K562 (cell line): ENCODE data around the gene ATP13A5. TPM values are rescaled to one million over a fixed set of nuclear protein-coding genes. Genes with fewer than 3 reads are reported as not detected.

Source experiments
- ATAC-seq: fragments of 200-7000 bp; cut with Tn5 transposase; 3 replicates; pipeline ENCODE4 v1.9.1; 2020; ENCODE audit warnings: moderate library complexity
- BruUV-seq: library from RNA; stranded (reverse); fragments of 400-500 nt; replicated peaks from 2 replicates; lab custom pipeline; 2021; lab: Mats Ljungman, UMichigan
- CTCF ChIA-PET: fragments of 300-600 bp; formaldehyde crosslinking; extraction: SDS; loops from one replicate; lab custom pipeline; 2021; ENCODE audit warnings: low intra/inter-chr PET ratio; lab: Yijun Ruan, JAX
- POLR2A ChIA-PET: fragments of 300-600, 350-650 bp; sonication (Branson Sonifier 250); formaldehyde crosslinking; extraction: SDS; loops from one replicate; lab custom pipeline; 2021; ENCODE audit warnings: antibody characterized with exemption, inconsistent platforms; lab: Yijun Ruan, JAX
- DNase-seq, 4 experiments: peaks; one replicate each; pipeline versions ENCODE4 v3.0.0 to v3.0.0-alpha.2; 2011 to 2018; ENCODE audit warnings: low spot score in 3 of 4, mixed read lengths in 3 of 4; ENCODE audit errors: extremely low read depth in 1 of 4
- FAIRE-seq: peaks from 2 replicates; lab custom pipeline; 2011; peaks lifted over from hg19 to GRCh38; lab: Jason Lieb, UNC
- H2AFZ ChIP-seq: 2 replicates; pipeline ENCODE4 v1.6.0; 2011; ENCODE audit warnings: low read depth, low read length, control low read depth, inconsistent platforms
- H3K27ac ChIP-seq: fragments of 200-600 bp; 3 replicates; pipeline ENCODE4 v1.8.0; 2011; ENCODE audit warnings: low read depth, mild to moderate bottlenecking, control low read depth, inconsistent platforms, low read length, moderate library complexity, mixed read lengths; ENCODE audit errors: extremely low read depth
- H3K27me3 ChIP-seq, 2 experiments: fragments of 300-600 bp in 1 of 2; 2 replicates in 1 of 2; 3 replicates in 1 of 2; pipeline versions ENCODE4 v1.6.0 to v1.8.0; 2011; ENCODE audit warnings: inconsistent platforms in 2 of 2, low read length in 2 of 2, mild to moderate bottlenecking in 1 of 2, mixed read lengths in 1 of 2, moderate library complexity in 1 of 2; ENCODE audit not compliant: control insufficient read depth in 2 of 2, insufficient read depth in 2 of 2
- H3K36me3 ChIP-seq: fragments of 300-600 bp; 3 replicates; pipeline ENCODE4 v1.8.0; 2011; ENCODE audit warnings: mild to moderate bottlenecking, low read length, inconsistent platforms; ENCODE audit not compliant: control insufficient read depth, insufficient read depth
- H3K4me1 ChIP-seq, 2 experiments: fragments of 200-600 bp in 1 of 2; replicated peaks in 1 of 2; 2 replicates in 1 of 2; 3 replicates in 1 of 2; pipeline versions ENCODE4 v1.5.1 to v1.8.0; 2011; ENCODE audit warnings: inconsistent platforms in 2 of 2, low read length in 2 of 2, mild to moderate bottlenecking in 1 of 2, mixed read lengths in 1 of 2, moderate library complexity in 1 of 2; ENCODE audit not compliant: control insufficient read depth in 2 of 2, insufficient read depth in 2 of 2
- H3K4me2 ChIP-seq: 2 replicates; pipeline ENCODE4 v1.6.1; 2011; ENCODE audit warnings: low read length, control low read depth, inconsistent platforms, mixed read lengths; ENCODE audit not compliant: insufficient read depth
- H3K4me3 ChIP-seq: fragments of 200-600 bp; sonication (generic), shearing (Covaris generic); 2 replicates; pipeline ENCODE4 v1.5.1; 2016; ENCODE audit warnings: control low read depth, inconsistent platforms
- H3K79me2 ChIP-seq: fragments of 200-600 bp; 3 replicates; pipeline ENCODE4 v1.8.0; 2011; ENCODE audit warnings: low read length, inconsistent platforms; ENCODE audit not compliant: control insufficient read depth, insufficient read depth
- H3K9ac ChIP-seq, 2 experiments: 2 replicates each; pipeline versions ENCODE4 v1.6.0 to v1.6.1; 2011; ENCODE audit warnings: low read depth in 2 of 2, low read length in 2 of 2, control low read depth in 1 of 2, inconsistent platforms in 1 of 2, mild to moderate bottlenecking in 1 of 2, mixed read lengths in 1 of 2; ENCODE audit not compliant: insufficient read depth in 1 of 2
- H3K9me1 ChIP-seq: one replicate; pipeline ENCODE4 v1.6.0; 2011; ENCODE audit warnings: inconsistent platforms, mild to moderate bottlenecking, low read length, moderate library complexity; ENCODE audit not compliant: control insufficient read depth, insufficient read depth
- H3K9me3 ChIP-seq: replicated peaks from 2 replicates; pipeline ENCODE4 v1.5.1; 2011; ENCODE audit warnings: low read depth, low read length, inconsistent platforms; ENCODE audit not compliant: control insufficient read depth, insufficient read depth
- H4K20me1 ChIP-seq: replicated peaks from 2 replicates; pipeline ENCODE4 v1.6.1; 2011; ENCODE audit warnings: low read length, inconsistent platforms, mixed read lengths; ENCODE audit not compliant: control insufficient read depth, insufficient read depth
- CHAMP1 ChIP-seq: fragments of 450-650 bp; IDR thresholded peaks from 2 replicates; pipeline ENCODE4 v1.6.1; 2016; ENCODE audit warnings: mild to moderate bottlenecking
- ERF ChIP-seq: fragments of 450-650 bp; formaldehyde crosslinking; IDR thresholded peaks from 2 replicates; pipeline ENCODE4 v1.4.0; 2020; ENCODE audit warnings: mild to moderate bottlenecking, mixed read lengths
- in situ Hi-C: fragments of 300-500 bp; cut with MboI; formaldehyde crosslinking; loops from 4 replicates; pipeline ENCODE4 v1.15.0; 2018; ENCODE audit warnings: inconsistent platforms, mixed read lengths
- intact Hi-C: fragments of 100-400 bp; cut with micrococcal nuclease; formaldehyde crosslinking; loops from 2 replicates; pipeline ENCODE4 v1.14.2; 2022
- polyA plus RNA-seq, 8 experiments: library from polyadenylated mRNA; depleted of rRNA in 4 of 8; stranded (reverse) in 5 of 8; unstranded in 3 of 8; fragments of >200 nt; fragmentation: Nextera tagmentation in 2 of 8; fragmentation: Illumina TruSeq in 1 of 8; extraction: Ambion mirVana in 2 of 8; extraction: Trizol in 1 of 8; gene quantifications; 2 replicates each; pipeline versions ENCODE4 v1.2.1 to v1.2.3, GENCODE V29; 2011 to 2014; ENCODE audit warnings: inconsistent platforms in 1 of 8, missing spikeins in 1 of 8
- total RNA-seq, 7 experiments: library from RNA; depleted of rRNA in 6 of 7; stranded (reverse); fragments of >200 nt in 6 of 7; fragmentation: Illumina TruSeq in 2 of 7; extraction: Trizol in 2 of 7; gene quantifications; 2 replicates each; pipeline versions ENCODE4 v1.2.1 to v1.2.3, GENCODE V29; 2011 to 2021; ENCODE audit warnings: low replicate concordance in 1 of 7

The ATP13A5 gene
- total and polyA plus RNA-seq, 9 of the 15 experiments (the other 6 are each of a cell fraction or from before 2014, with no cell fraction given) = not detected

DNA sequence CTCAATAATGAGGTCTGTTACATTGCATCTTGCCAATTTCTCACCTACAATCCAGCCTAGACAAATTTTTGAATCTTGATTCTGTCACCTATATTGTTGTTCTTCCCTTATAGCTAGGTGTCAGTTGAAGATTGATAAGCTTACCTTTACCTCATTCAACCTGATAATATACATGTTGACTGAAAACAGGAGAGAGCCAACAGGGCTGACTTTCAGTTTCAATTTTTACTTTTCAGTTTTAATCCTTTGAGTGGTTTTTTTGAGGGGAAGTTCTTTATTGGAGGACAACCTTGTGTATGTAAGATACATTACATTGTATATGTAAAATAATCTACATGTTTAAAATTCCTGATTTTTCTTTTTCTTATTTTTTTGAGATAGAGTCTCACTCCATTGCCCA lies 5.8 kb downstream of the ATP13A5 start:
- CTCF ChIA-PET = no interaction called here

More for the DNA sequence above, 5.8 kb downstream of the ATP13A5 start:
- Histone ChIP-seq H3K9me3 (no peaks in the 10 kb centered on the region), H3K9ac (no peak overlapping the region), H3K4me1 (no peaks in the 10 kb centered on the region), H3K79me2 (no peaks in the 10 kb centered on the region), H3K4me3 (no peak overlapping the region), H2AFZ (no peak overlapping the region), H3K9me1 (no peaks in the 10 kb centered on the region), H3K27ac (no peak overlapping the region), H3K36me3 (no peaks in the 10 kb centered on the region), H3K27me3 (no peaks in the 10 kb centered on the region), H3K4me2 (no peak overlapping the region), H4K20me1 (no peaks in the 10 kb centered on the region)
- BruUV-seq = no TSS peak
- intact Hi-C loops = no loop called here
- no peak for DNase-seq
- FAIRE-seq = no peak
- POLR2A ChIA-PET = no interaction called here
- TF ChIP-seq ERF (CRISPR knock-in tag) (no peak), CHAMP1 (no peak)
- TF ChIP-seq, all 486 proteins: peak for 0
- no peak for ATAC-seq
- in situ Hi-C loops = no loop called here
